HFF-Myc (cell line): ENCODE data around the gene ACAP1.
"Not testable (repeated sequence)": the region's sequence is repeated elsewhere in the genome, so short reads cannot be mapped to it uniquely, and the experiment has no call there.

Experiments used
- DNase-seq: peaks from one replicate; pipeline ENCODE4 v3.0.0-alpha.2; 2011; ENCODE audit warnings: low read depth; ENCODE audit errors: extremely low read depth
- H3K4me3 ChIP-seq: replicated peaks from 2 replicates; pipeline ENCODE4 v1.5.1; 2011; ENCODE audit warnings: low read depth, mild to moderate bottlenecking, control low read depth, low read length
- CTCF ChIP-seq: IDR thresholded peaks from 2 replicates; pipeline ENCODE4 v1.5.1; 2012; ENCODE audit warnings: mild to moderate bottlenecking, low read depth, low read length, control low read depth; ENCODE audit errors: missing control alignments

ACAP1 gene

GRCh38 chr17:7329997-7330637 lies 6.2 kb upstream of the ACAP1 start:
- TF ChIP-seq CTCF = no peak
- no peak for DNase-seq
- H3K4me3 ChIP-seq = peak overlapping the region; percentile 89

GRCh38 chr17:7330638-7331015 lies 5.7 kb upstream of the ACAP1 start:
- no peak for TF ChIP-seq CTCF
- no peak for DNase-seq
- H3K4me3 ChIP-seq = peak overlapping the region; percentile 89

- DNase-seq = no peak
- TF ChIP-seq CTCF = no peak
- no peak overlapping the region for H3K4me3 ChIP-seq
Observed at GRCh38 chr17:7332111-7332510, 4.2 kb upstream of the ACAP1 start.

GRCh38 chr17:7332600-7333069 lies 3.7 kb upstream of the ACAP1 start:
- H3K4me3 ChIP-seq, DNase-seq: not testable (repeated sequence)

- TF ChIP-seq CTCF = no peak
- no peak overlapping the region for H3K4me3 ChIP-seq
- no peak for DNase-seq
Observed at GRCh38 chr17:7334938-7335538, 1.3 kb upstream of the ACAP1 start.

GRCh38 chr17:7335765-7336164 lies 564 bp upstream of the ACAP1 start:
- DNase-seq, H3K4me3 ChIP-seq: not testable (repeated sequence)

GRCh38 chr17:7337600-7337999 lies 1.3 kb downstream of the ACAP1 start:
- DNase-seq, H3K4me3 ChIP-seq: not testable (repeated sequence)

GRCh38 chr17:7340179-7340578 lies 3.9 kb downstream of the ACAP1 start:
- no peak overlapping the region for H3K4me3 ChIP-seq
- TF ChIP-seq CTCF = no peak
- DNase-seq = no peak
